BJ (cell line): ENCODE results near the gene PHF2. TPM values are rescaled to one million over a fixed set of nuclear protein-coding genes. Genes with fewer than 3 reads are reported as not detected.
A peak's percentile ranks its signal among the peaks of the same experiment; 100 is the strongest.

Source experiments
- CTCF ChIA-PET: fragments of 350-600 bp; formaldehyde crosslinking; extraction: SDS; loops from one replicate; lab custom pipeline; 2021; ENCODE audit warnings: antibody characterized with exemption, inconsistent platforms; lab: Yijun Ruan, JAX
- POLR2A ChIA-PET: fragments of 300-600 bp; sonication (Branson Sonifier 250); formaldehyde crosslinking; extraction: SDS; loops from one replicate; lab custom pipeline; 2021; ENCODE audit warnings: antibody characterized with exemption; lab: Charles Lee
- DNase-seq: peaks from one replicate; pipeline ENCODE4 v3.0.0-alpha.2; 2011; ENCODE audit warnings: low read depth
- H3K27me3 ChIP-seq: 2 replicates; pipeline ENCODE4 v1.6.0; 2011; ENCODE audit warnings: low read length; ENCODE audit not compliant: control insufficient read depth, insufficient read depth
- H3K36me3 ChIP-seq: 2 replicates; pipeline ENCODE4 v1.5.1; 2011; ENCODE audit warnings: low read length; ENCODE audit not compliant: control insufficient read depth, insufficient read depth
- H3K4me3 ChIP-seq: 2 replicates; pipeline ENCODE4 v1.5.1; 2011; ENCODE audit warnings: low read depth, mild to moderate bottlenecking, control low read depth, low read length
- polyA plus RNA-seq: library from polyadenylated mRNA; depleted of rRNA; stranded (reverse); fragments of >200 nt; gene quantifications from 2 replicates; pipeline ENCODE4 v1.2.3, GENCODE V29; 2011
- TF ChIP-seq, protein P1 (sequence below): IDR thresholded peaks from 2 replicates; pipeline ENCODE4 v1.5.1; 2011; ENCODE audit warnings: low read depth, mild to moderate bottlenecking, control low read depth, inconsistent platforms, low read length, moderate library complexity; ENCODE audit not compliant: insufficient read depth

Gene PHF2
- polyA plus RNA-seq, 1 experiment = 9.4 TPM

DNA sequence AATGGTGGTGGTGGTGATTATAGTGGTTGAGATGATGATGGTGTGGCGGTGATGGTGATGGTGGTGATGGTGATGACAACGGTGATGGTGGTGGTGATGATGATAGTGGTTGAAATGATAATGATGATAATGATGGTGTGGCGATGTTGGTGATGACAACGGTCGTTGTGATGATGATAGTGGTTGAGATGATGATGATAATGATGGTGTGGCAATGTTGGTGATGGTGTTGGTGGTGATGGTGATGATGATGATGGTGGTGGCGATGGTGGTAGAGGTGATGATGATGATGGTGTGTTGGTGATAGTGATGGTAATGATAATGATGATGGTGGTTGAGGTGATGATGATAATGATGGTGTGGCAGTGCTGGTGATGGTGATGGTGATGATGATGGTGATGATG lies 48.0 kb downstream of the PHF2 start:
- ChIA-PET CTCF (no interaction called here), POLR2A (no interaction called here)
- no peak overlapping the region for H3K4me3 ChIP-seq
- TF ChIP-seq, protein P1, sequence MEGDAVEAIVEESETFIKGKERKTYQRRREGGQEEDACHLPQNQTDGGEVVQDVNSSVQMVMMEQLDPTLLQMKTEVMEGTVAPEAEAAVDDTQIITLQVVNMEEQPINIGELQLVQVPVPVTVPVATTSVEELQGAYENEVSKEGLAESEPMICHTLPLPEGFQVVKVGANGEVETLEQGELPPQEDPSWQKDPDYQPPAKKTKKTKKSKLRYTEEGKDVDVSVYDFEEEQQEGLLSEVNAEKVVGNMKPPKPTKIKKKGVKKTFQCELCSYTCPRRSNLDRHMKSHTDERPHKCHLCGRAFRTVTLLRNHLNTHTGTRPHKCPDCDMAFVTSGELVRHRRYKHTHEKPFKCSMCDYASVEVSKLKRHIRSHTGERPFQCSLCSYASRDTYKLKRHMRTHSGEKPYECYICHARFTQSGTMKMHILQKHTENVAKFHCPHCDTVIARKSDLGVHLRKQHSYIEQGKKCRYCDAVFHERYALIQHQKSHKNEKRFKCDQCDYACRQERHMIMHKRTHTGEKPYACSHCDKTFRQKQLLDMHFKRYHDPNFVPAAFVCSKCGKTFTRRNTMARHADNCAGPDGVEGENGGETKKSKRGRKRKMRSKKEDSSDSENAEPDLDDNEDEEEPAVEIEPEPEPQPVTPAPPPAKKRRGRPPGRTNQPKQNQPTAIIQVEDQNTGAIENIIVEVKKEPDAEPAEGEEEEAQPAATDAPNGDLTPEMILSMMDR = no peak
- DNase-seq = no peak
- no peaks in the 10 kb centered on the region for H3K27me3 ChIP-seq
- H3K36me3 ChIP-seq = no peaks in the 10 kb centered on the region; the same call in none of the 2 replicates

DNA sequence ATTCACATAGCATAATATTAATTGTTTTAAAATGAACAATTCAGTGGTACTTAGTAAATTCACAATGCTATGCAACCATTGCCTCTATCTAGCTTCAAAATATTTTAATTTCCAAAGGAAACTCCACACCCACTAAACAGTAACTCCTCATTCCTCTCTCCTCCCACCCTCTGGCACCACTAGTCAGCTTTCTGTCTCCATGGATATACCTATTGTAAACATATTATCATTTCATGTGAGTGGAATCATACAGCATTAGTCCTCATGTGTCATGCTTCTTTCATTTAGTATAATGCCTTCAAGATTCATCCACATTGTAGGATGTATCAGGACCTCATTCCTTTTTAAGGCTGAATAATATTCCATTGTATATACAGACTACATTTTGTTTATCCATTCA lies 48.6 kb downstream of the PHF2 start:
- CTCF ChIA-PET = no interaction called here
- peak; percentile 2 for DNase-seq
- Histone ChIP-seq H3K27me3 (no peaks in the 10 kb centered on the region), H3K36me3 (no peaks in the 10 kb centered on the region; the same call in none of the 2 replicates), H3K4me3 (no peak overlapping the region)
- POLR2A ChIA-PET = no interaction called here
- TF ChIP-seq, protein P1 = no peak

DNA sequence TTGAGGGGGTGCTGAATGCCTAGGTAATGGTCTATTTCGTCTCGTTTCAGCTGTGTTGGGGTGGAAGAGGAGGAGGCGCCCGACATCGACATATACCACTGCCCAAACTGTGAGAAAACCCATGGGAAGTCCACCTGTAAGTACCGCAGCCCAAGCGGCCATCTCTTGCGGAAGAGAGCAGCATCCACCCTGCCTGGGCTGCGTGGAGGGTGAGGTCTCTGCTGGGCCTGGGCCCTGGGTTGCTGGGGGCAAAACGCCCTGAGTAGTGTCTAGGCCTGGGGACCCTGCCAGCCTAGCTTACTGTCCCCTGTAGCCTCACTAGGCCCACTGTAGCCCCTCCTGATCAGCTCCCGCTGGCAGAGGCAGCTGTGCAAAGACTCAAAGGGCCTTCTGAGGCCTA lies 53.5 kb downstream of the PHF2 start:
- TF ChIP-seq, protein P1 = no peak
- Histone ChIP-seq H3K27me3 (no peaks in the 10 kb centered on the region), H3K4me3 (no peak overlapping the region), H3K36me3 (peaks cover 15% of the 10 kb centered on the region)
- ChIA-PET POLR2A (no interaction called here), CTCF (interaction anchor here (1.4 kb wide), 1 partner anchor 18 kb away, joined by 4 read pairs; no protein-coding TSS in a partner anchor)
- DNase-seq = no peak

DNA sequence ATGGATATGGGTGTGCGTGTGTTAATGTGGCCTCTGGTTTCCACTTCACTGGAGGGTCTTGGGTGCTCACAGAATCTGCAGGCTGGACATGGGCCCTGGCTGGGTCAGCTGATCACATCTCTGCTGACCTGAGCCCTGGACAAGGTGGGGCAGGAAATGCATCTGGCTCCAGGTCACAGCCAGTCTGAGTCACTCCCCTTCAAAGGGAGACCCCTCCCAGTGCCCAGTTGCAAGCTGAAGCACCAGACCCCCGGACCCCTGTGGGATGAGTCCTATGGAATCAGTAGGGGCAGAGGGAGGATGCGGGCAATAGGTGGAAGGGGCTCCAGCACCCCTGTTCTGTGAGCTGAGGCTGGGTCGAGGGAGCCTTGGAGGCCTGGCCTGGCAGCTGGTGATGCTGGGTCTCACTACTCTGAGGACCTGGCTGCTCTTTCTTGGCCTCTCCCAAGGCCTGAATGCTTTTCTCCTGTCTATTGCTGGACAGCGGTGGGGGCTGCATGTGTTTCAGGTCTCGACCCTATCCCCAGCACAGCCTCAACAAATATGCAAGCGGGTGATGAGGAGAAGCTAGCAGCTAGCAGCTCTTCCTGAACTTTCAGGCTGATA lies 54.5 kb downstream of the PHF2 start:
- ChIA-PET POLR2A (no interaction called here), CTCF (interaction anchor here (0.5 to 1.4 kb wide), 2 partner anchors 10 to 19 kb away, joined by 3 to 4 read pairs; no protein-coding TSS in a partner anchor)
- DNase-seq = no peak
- TF ChIP-seq, protein P1 = no peak
- Histone ChIP-seq H3K27me3 (no peaks in the 10 kb centered on the region), H3K4me3 (no peak overlapping the region), H3K36me3 (peaks cover 15% of the 10 kb centered on the region)

DNA sequence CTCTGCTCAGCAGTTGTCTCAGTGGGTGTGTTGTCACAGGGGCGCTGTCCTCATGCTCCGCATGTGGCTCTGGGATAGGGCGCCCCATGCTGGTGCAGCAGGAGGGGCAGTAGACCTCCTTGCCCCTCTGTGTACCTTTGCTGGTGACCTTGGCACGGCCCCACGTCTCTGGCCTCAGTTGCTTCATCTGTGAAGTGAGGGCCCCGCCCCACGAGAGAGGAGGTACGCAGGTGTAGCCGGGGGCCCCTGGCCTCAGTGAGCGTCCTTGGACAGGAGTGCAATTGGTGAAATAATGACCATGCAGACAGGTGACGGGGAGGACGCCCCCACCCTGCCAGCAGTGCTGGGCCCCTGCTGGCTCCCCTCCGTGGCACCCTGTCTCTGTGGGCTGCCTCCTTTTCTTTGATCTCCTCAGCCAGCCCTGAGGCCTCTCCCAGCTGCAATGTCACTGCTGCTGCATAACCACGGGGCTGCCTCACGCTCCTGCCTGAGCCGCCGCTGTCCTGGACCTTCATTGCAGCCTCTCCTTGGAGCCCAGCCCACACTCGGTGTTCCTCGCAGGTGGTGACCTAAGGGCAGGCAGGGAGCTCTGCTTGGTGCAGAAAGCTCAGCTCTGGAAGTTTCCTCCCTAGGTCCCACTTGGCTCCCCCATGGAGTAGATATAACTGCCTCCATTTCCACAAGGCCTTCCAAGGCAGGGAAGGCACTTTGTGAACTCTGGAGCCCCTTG lies 57.3 kb downstream of the PHF2 start:
- CTCF ChIA-PET = no interaction called here
- Histone ChIP-seq H3K4me3 (no peak overlapping the region), H3K27me3 (no peaks in the 10 kb centered on the region), H3K36me3 (peaks cover 18% of the 10 kb centered on the region)
- POLR2A ChIA-PET = no interaction called here
- no peak for DNase-seq
- TF ChIP-seq, protein P1 = no peak
